Thoracic aorta (tissue), 2 donors: Measurements from ENCODE around the gene RCAN1. TPM values are rescaled to one million over a fixed set of nuclear protein-coding genes. Genes with fewer than 3 reads are reported as not detected.

ENCODE experiments used
- ATAC-seq: fragments of 150-250 bp; one replicate; pipeline ENCODE4 v1.8.0; 2017; ENCODE audit warnings: low read depth; ENCODE audit not compliant: insufficient number of reproducible peaks, low FRiP score
- DNase-seq: peaks from one replicate; pipeline ENCODE4 v3.0.0-alpha.2; 2020; ENCODE audit warnings: low spot score
- H3K27ac ChIP-seq, 2 donors: fragments of 200-600 bp; sonication (generic); 1 replicate in 1 of 2; 2 replicates in 1 of 2; pipeline ENCODE4 v1.5.1; 2016; ENCODE audit warnings: mild to moderate bottlenecking in 2 of 2, moderate library complexity in 2 of 2
- H3K27me3 ChIP-seq: fragments of 200-600 bp; sonication (generic); replicated peaks from 2 replicates; pipeline ENCODE4 v1.6.0; 2016; ENCODE audit warnings: mild to moderate bottlenecking; ENCODE audit not compliant: insufficient read depth
- H3K36me3 ChIP-seq: fragments of 200-600 bp; sonication (generic); one replicate; pipeline ENCODE4 v1.5.1; 2016
- H3K4me1 ChIP-seq, 2 donors: fragments of 200-600 bp; sonication (generic); 1 replicate in 1 of 2; 2 replicates in 1 of 2; pipeline versions ENCODE4 v1.5.1 to v1.6.0; 2016; ENCODE audit warnings: low read depth in 2 of 2, mild to moderate bottlenecking in 1 of 2; ENCODE audit not compliant: control insufficient read depth in 1 of 2
- H3K4me3 ChIP-seq: fragments of 200-600 bp; sonication (generic); 2 replicates; pipeline ENCODE4 v1.5.1; 2016; ENCODE audit warnings: mild to moderate bottlenecking
- H3K9me3 ChIP-seq: fragments of 200-600 bp; sonication (generic); 2 replicates; pipeline ENCODE4 v1.5.1; 2016
- CTCF ChIP-seq: fragments of 200-600 bp; sonication (generic); IDR thresholded peaks from one replicate; pipeline ENCODE4 v1.5.1; 2019; ENCODE audit warnings: antibody characterized with exemption
- total RNA-seq, 2 donors: library from RNA; depleted of rRNA; stranded (reverse); fragments of >200 nt; gene quantifications; one replicate each; pipeline versions ENCODE4 v1.1.0 to v1.2.3, GENCODE V29; 2016

The RCAN1 gene
- total RNA-seq, 2 donors from 2014 or later, result 39.3 to 45.2 TPM

- no peak overlapping the region for H3K27ac ChIP-seq
- no peak for TF ChIP-seq CTCF
- H3K4me1 ChIP-seq, result no peaks in the 10 kb centered on the region
- H3K9me3 ChIP-seq, result no peaks in the 10 kb centered on the region
- no peaks in the 10 kb centered on the region for H3K36me3 ChIP-seq
- DNase-seq, result no peak
- H3K27me3 ChIP-seq, result no peaks in the 10 kb centered on the region
- H3K4me3 ChIP-seq, result no peak overlapping the region
- no peak for ATAC-seq
Measured at GRCh38 chr21:34621434-34622350, 6.8 kb upstream of the RCAN1 start.

GRCh38 chr21:34619841-34620665 is 5.1 kb upstream of the RCAN1 start:
- Histone ChIP-seq H3K27ac (no peak overlapping the region), H3K4me1 (peaks cover 3 to 6% of the 10 kb centered on the region in 2 donors), H3K36me3 (no peaks in the 10 kb centered on the region), H3K4me3 (no peak overlapping the region), H3K9me3 (no peaks in the 10 kb centered on the region), H3K27me3 (no peaks in the 10 kb centered on the region)
- ATAC-seq (no peak), DNase-seq (no peak)
- no peak for TF ChIP-seq CTCF

GRCh38 chr21:34618941-34619340 is 4.0 kb upstream of the RCAN1 start:
- no peak for TF ChIP-seq CTCF
- Histone ChIP-seq H3K36me3 (no peaks in the 10 kb centered on the region), H3K4me3 (no peak overlapping the region), H3K4me1 (peaks cover 4 to 9% of the 10 kb centered on the region in 2 donors), H3K27ac (no peak overlapping the region), H3K27me3 (no peaks in the 10 kb centered on the region), H3K9me3 (no peaks in the 10 kb centered on the region)
- DNase-seq (no peak), ATAC-seq (no peak)

GRCh38 chr21:34617753-34618339 is 2.9 kb upstream of the RCAN1 start:
- no peak for ATAC-seq
- Histone ChIP-seq H3K4me1 (peaks cover 13 to 20% of the 10 kb centered on the region in 2 donors), H3K36me3 (no peaks in the 10 kb centered on the region), H3K27me3 (no peaks in the 10 kb centered on the region), H3K9me3 (no peaks in the 10 kb centered on the region), H3K4me3 (no peak overlapping the region), H3K27ac (no peak overlapping the region)
- TF ChIP-seq CTCF, result no peak
- DNase-seq, result no peak

GRCh38 chr21:34615487-34615814 is 538 bp upstream of the RCAN1 start:
- no peak for TF ChIP-seq CTCF
- Histone ChIP-seq H3K4me3 (peak overlapping the region; percentile 84), H3K27ac (peak overlapping the region; percentile 78 to 84), H3K9me3 (no peaks in the 10 kb centered on the region), H3K27me3 (no peaks in the 10 kb centered on the region), H3K36me3 (no peaks in the 10 kb centered on the region), H3K4me1 (peaks cover 17 to 26% of the 10 kb centered on the region in 2 donors)
- DNase-seq (no peak), ATAC-seq (no peak)
